Activated CD4-positive, alpha-beta T cell treated with anti-CD3 and anti-CD28 coated beads for 24 hours (primary cell): Measurements from ENCODE around the gene PCDH15.

ENCODE experiments used
- DNase-seq, 2 donors: peaks; one replicate each; pipeline ENCODE4 v3.0.0-alpha.2; 2020; ENCODE audit warnings: low read depth in 2 of 2

Gene PCDH15

GRCh38 chr10:54800741-54801421 lies at the start of gene PCDH15:
Gene PCDH15 (minus strand): TSS chr10:54801231. CDS start chr10:54664262, 136,969 bp downstream.
- no peak for DNase-seq

GRCh38 chr10:54843932-54844331 lies 42.9 kb upstream of the PCDH15 start:
- no peak for DNase-seq

- DNase-seq = no peak
Observed at GRCh38 chr10:54843085-54843646, 42.1 kb upstream of the PCDH15 start.

- no peak for DNase-seq
Observed at GRCh38 chr10:54837479-54837878, 36.4 kb upstream of the PCDH15 start.

GRCh38 chr10:54833029-54833428 lies 32.0 kb upstream of the PCDH15 start:
- DNase-seq = no peak

GRCh38 chr10:54826994-54827560 lies 26.0 kb upstream of the PCDH15 start:
- no peak for DNase-seq

- no peak for DNase-seq
Observed at GRCh38 chr10:54815583-54815982, 14.6 kb upstream of the PCDH15 start.

- DNase-seq = no peak
Observed at GRCh38 chr10:54808186-54808935, 7.3 kb upstream of the PCDH15 start.

GRCh38 chr10:54799506-54799905 lies 1.5 kb downstream of the PCDH15 start:
- no peak for DNase-seq

GRCh38 chr10:54797636-54798321 lies 3.3 kb downstream of the PCDH15 start:
- no peak for DNase-seq

GRCh38 chr10:54796881-54797280 lies 4.2 kb downstream of the PCDH15 start:
- DNase-seq = no peak

GRCh38 chr10:54776622-54777021 lies 24.4 kb downstream of the PCDH15 start:
- no peak for DNase-seq

- DNase-seq = no peak
Observed at GRCh38 chr10:54772468-54773122, 28.4 kb downstream of the PCDH15 start.

GRCh38 chr10:54769051-54769450 lies 32.0 kb downstream of the PCDH15 start:
- DNase-seq = no peak

- no peak for DNase-seq
Observed at GRCh38 chr10:54758791-54759190, 42.2 kb downstream of the PCDH15 start.

- no peak for DNase-seq
Observed at GRCh38 chr10:54749623-54750022, 51.4 kb downstream of the PCDH15 start.

GRCh38 chr10:54745436-54745835 lies 55.6 kb downstream of the PCDH15 start:
- no peak for DNase-seq

- DNase-seq = no peak
Observed at GRCh38 chr10:54742416-54742815, 58.6 kb downstream of the PCDH15 start.

GRCh38 chr10:54728511-54728910 lies 72.5 kb downstream of the PCDH15 start:
- DNase-seq = no peak

GRCh38 chr10:54722075-54722474 lies 79.0 kb downstream of the PCDH15 start:
- no peak for DNase-seq

- DNase-seq = no peak
Observed at GRCh38 chr10:54710918-54711317, 90.1 kb downstream of the PCDH15 start.

GRCh38 chr10:54708591-54708990 lies 92.4 kb downstream of the PCDH15 start:
- no peak for DNase-seq
